GM18499 (cell line): ENCODE results near the gene SH3BP1.
"Not testable (repeated sequence)": the region's sequence is repeated elsewhere in the genome, so short reads cannot be mapped to it uniquely, and the experiment has no call there.

Experiments used
- ATAC-seq: cut with Tn5 transposase; IDR thresholded peaks from one replicate; pipeline ENCODE4 v1.9.1; 2021; ENCODE audit warnings: moderate number of reproducible peaks; ENCODE audit not compliant: insufficient read depth, unreplicated experiment

The SH3BP1 gene, protein sequence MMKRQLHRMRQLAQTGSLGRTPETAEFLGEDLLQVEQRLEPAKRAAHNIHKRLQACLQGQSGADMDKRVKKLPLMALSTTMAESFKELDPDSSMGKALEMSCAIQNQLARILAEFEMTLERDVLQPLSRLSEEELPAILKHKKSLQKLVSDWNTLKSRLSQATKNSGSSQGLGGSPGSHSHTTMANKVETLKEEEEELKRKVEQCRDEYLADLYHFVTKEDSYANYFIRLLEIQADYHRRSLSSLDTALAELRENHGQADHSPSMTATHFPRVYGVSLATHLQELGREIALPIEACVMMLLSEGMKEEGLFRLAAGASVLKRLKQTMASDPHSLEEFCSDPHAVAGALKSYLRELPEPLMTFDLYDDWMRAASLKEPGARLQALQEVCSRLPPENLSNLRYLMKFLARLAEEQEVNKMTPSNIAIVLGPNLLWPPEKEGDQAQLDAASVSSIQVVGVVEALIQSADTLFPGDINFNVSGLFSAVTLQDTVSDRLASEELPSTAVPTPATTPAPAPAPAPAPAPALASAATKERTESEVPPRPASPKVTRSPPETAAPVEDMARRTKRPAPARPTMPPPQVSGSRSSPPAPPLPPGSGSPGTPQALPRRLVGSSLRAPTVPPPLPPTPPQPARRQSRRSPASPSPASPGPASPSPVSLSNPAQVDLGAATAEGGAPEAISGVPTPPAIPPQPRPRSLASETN

DNA sequence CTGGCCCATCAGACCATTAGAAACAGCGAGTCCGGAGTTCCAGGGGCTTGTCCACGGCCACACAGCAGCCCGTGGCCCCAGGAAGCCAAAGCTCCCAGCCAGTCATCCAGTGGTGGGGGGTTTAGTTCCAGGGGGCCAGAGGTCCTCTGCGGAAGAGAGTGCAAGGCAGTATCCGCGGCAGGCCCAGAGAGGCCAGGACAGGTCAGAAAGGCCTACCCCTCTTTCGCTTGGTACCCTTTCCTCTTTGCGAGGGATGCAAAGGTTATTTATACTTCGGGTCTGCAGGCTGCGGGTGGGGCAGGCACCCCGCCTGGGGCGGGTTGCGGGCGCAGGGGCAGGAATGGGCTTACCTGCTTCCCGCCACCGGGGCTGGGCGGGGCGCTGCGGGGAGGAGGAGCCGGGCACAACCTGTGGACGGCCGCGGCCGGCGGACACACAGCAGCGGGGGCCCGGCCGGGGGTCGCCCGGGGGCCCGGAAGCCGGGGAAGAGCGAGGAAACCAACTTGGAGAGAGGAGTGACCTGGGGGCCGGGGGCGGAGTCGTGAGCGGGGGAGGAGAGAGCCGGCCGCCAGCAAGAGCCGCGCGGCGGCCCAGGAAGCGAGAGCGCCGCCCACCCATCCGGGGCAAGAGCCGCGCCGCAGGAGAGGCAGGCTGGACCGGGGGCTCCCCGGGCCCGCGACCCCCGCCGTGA is at the start of gene SH3BP1:
TSS of gene SH3BP1 (plus strand) at position 600 of the 691 bp plus-strand sequence. CDS start 119 bp downstream, outside the sequence.
- ATAC-seq = no peak

DNA sequence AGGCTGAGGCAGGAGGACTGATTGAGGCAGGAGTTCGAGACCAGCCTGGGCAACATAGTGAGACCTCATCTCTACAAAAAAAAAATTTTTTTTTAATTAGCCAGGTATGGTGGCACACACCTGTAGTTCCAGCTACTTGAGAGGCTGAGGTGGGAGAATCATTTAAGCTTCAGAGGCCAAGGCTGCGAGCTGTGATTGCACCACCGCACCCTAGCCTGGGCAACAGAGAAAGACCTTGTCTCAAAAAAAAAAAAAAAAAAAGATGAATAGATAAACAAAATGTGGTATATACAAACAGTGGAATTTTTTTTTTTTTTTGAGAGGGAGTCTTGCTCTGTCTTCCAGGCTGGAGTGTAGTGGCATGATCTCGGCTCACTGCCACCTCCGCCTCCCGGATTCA is 48.4 kb upstream of the SH3BP1 start:
- not testable (repeated sequence) for ATAC-seq

DNA sequence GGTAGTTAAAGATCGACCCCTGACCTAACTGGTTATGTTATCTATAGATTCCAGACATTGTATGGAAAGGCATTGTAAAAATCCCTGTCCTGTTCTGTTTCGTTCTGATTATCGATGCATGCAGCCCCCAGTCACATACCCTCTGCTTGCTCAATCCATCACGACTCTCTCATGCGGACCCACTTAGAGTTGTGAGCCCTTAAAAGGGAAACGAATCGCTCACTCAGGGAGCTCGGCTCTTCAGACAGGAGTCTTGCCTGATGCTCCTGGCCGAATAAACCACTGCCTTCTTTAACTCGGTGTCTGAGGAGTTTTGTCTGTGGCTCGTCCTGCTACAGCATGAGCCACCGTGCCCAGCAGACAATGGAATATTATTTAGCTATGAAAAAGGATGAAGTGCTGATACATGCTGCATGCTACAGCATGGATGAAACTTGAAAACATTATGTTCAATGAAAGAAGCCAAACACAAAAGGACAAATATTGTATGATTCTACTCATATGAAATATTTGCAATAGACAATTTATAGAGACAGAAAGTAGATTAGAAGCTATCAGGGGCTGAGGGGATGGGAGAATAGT is 47.6 kb upstream of the SH3BP1 start:
- no peak for ATAC-seq

DNA sequence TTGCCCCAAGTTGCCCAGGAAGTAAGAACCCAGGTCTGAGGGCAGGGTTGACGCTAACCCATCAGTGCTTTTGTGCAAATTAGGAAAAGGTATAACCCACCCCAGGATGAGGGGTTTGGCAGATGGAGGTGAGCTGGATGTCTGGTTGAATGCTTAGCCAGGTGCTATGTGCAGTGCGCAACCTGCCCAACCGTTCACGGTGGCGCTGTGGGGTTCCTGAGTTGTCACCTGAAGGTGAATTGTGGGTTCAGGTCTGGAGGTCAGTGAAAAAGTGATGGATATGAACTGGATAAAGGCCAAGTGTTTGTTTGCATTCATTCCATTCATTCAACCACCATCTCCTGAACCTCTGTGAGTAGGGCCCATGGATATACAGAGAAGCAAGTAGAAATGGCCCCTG is 45.2 kb upstream of the SH3BP1 start:
- no peak for ATAC-seq

DNA sequence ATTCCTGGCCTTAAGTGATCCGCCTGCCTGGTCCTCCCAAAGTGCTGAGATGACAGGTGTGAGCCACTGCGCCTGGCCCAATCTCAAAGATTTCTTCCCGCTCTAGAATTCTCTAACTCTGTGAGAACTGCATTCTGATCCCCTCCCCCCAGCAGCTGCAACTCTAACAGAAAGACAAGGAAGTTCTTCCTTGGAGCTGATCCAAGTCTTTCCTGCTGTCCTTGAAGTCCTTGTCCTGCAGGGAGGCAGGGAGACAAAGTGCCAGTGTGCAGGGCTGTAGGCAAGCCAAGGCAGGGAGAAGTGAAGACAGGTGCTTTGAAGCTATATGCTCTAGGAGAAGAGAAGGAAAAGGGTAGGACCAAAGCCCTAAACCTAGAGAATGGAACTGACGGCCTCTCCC is 40.3 kb upstream of the SH3BP1 start:
- ATAC-seq = no peak

DNA sequence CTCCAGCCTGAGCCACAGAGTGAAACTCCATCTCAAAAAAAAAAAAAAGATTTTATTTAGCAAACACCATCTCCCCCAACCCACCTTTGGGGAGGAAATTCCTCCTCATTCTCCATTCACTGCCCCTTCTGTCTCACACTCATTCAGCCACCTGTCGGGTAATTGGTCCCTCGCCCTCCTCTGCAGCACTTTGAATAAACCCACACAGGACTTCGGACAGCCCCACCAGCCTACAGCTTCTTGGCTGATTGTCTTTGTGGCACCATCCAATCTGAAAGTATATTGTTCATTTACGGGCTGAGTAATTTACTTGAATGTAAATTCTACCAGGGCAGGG is 38.3 kb upstream of the SH3BP1 start:
- no peak for ATAC-seq

DNA sequence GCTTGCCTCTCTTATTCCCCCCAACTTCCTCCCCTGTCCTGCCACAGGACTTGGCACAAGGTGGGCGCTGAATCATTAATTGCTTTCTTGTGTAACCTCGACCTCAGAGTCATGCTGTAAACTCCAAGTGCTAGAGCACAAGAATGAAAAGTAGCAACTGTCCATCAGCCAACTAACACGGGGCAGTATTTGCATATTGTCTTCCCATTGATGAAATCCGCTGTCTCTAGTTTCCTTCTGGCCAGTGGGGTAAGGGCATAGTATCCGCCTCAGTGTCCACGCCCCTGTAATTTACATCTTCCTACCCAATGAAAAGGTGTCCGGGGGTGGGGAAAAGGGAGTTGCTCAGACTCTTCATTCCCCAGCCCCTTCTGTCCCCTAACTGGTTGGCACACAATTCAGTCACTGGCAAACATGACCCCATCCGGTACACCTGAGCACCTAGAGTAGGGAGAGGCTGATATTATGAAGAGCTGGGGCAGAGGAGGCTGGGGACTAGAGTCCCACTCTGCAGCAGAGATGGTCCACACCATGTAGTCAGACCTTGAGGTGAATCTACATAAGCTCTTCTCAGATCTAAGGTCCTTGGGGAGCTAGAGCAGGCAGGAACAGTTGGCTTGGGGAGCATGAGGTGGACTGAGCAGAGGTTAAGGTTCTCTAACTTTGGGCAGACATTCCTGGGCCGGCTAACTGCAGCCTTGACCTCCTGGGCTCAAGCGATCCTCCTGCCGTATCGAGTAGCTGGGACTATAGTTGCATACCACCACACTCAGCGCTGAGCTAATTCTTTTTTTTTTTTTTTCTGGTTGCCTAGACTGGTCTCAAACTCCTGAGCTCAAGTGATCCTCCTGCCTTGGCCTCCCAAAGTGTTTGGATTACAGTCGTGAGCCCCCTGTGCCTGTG is 37.7 kb upstream of the SH3BP1 start:
- ATAC-seq = no peak

DNA sequence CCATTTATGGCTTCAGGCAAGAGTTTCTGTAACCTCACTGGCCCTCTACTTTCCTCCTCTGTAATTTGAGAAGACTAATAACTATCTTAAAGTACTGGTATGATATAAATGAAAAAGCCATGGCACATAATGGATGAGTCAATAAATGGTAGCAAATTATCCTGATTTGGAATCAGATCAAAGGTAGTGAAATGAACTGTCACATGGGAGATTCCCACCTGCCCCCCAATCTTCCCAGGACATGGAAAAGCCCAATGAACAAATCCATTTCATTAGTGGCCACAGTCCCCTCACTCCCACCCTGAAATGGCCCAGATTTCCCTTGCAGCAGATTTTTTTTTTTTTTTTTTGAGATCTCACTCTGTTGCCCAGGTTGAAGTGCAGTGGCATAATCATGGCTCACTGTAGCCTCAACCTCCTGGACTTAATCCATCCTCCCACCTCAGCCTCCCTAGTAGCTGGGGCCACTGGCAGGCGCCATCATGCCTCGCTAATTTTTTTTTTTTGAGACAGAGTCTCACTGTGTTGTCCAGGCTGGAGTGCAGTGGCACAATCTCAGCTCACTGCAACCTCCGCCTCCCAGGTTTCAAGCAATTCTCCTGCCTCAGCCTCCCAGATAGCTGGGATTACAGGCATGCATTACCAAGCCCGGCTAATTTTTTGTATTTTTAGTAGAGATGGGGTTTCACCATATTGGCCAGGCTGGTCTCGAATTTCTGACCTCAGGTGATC is 36.8 kb upstream of the SH3BP1 start:
- not testable (repeated sequence) for ATAC-seq

DNA sequence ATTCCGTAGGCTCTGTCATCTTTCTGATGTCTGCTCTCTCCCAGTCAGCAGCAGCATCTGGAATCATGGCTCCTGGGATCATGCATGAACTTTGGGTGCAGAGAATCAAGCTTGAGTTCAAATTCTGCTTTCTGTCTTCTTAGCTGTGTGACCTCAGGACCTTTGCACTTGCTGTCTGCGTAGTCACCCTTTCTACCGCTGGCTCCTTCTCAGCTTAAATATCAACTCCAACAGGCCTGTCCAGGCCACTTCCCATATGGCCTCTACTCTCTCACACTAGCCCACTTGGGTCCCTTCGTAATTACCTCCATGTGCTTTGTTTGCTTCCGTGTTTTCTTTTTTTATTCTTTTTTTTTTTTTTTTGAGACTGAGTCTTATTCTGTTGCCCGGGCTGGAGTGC is 35.4 kb upstream of the SH3BP1 start:
- no peak for ATAC-seq

DNA sequence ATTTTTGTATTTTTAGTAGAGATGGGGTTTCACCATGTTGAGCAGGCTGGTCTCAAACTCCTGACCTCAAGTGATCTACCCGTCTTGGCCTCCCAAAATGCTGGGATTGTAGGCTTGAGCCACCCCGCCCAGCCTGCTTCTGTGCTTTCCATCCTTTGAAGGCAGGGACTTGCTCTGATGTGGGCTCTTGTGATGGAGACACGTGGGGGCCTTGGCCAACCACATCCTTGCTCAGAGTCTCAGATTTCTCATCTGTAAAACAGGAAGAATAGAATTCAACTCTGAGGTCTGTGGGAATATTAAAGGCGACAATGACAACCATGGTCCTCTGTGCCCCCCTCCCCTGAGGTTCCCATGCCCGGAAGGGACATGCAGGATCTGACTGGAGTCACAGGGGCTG is 34.6 kb upstream of the SH3BP1 start:
- no peak for ATAC-seq

DNA sequence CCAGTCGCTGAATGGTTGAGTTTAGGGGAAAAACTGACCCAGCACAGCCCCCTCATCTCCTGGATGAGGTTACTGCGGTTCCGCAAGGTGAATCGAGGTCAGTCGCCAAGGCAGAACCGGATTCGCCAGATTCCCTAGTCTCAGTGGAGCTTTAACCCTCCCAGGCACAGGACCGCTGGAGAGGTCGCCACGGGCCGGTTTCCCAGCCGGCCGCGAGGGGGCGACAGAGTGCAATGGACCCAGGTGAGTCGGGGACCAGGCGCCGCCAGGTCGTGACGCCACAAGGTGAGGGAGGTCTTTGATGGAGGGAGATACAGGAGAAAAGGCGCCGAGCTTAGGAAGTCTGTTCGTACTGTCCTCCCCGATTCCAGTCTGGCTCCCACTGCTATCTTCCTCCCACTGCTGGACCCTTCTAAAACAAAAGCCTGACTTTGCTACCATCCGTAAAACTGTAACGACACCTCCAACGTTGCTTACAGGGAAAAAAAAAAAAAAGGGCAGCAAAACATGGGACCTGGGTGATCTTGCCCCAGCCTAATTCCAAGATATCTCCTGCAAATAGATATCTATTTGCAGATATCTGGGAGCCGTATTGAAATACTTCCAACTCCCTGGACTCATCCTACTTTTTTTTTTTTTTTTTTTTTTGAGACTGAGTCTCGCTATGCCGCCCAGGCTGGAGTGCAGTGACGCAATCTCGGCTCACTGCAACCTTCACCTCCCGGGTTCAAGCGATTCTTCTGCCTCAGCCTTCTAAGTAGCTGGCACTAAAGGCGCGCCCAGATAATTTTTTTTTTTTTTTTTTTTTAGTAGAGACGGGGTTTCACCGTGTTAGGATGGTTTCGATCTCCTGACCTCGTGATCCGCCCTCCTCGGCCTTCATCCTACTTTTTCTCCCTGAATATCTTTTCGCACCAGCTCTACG is 32.2 kb upstream of the SH3BP1 start:
- ATAC-seq = no peak

DNA sequence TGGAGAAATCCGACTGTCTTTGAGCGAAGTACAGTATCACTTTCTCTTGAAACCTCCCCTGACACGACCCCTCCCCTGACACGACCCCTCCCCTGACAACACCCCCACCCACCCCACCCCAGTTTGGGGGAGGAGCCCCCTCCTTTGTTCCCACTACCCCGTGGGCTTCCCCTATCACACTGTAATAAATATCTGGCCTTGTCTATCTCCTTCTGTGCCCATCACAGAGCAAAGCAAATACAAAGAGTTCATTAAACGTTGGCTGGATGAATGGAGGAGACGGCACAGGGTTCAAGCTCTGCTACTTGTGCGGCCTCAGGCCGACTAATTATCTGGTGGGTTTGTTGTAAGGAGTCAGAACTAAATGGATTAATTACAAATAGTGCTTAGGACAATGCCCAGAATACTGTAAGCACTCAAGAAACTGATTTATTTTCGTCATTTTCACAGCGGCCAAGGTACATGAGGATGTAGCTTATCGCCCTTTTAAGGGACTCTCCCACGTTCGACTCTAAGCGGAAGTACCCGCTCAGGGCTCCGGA is 31.5 kb upstream of the SH3BP1 start:
- no peak for ATAC-seq

DNA sequence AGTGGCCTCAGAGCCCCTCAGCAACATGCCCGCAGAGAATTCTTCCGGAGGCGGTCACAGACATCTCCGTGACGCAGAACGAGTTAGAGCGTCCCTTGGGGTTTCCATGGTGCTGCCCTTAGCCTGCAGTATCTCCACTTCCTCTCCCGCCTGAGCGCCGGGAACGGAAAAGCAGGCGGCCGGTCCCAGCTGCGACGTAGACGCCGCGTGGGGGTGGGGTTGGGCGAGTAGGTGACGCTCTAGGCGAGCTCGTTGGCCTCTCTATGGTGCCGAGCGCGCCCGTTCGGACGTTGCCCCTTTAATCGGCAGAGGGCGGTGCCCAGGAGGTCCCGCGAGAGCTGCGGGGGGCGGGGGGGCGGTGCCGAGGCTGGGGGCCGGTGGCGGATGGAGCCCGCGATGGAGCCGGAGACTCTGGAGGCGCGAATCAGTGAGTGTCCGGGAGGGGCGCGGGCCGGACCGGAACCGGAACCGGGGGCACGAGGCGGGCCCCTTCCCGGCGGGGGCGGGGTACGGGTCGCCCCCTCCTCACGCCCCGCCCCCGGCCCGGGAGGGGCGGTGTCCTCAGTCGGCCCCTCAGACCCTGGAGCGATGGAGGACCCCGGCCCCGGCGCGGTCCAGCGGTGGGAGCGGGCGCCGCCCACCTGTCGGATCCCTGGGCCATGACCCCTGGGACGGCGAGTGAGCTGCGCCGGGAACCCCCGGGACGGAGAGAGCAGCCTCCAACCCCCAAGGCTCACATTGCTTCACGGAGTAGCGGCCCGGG is 30.8 kb upstream of the SH3BP1 start, which contains the start of gene GGA1:
TSS of gene GGA1 (plus strand) at position 358 of the 763 bp plus-strand sequence. CDS start at position 385, 27 bp downstream.
- peak; percentile 49 for ATAC-seq

DNA sequence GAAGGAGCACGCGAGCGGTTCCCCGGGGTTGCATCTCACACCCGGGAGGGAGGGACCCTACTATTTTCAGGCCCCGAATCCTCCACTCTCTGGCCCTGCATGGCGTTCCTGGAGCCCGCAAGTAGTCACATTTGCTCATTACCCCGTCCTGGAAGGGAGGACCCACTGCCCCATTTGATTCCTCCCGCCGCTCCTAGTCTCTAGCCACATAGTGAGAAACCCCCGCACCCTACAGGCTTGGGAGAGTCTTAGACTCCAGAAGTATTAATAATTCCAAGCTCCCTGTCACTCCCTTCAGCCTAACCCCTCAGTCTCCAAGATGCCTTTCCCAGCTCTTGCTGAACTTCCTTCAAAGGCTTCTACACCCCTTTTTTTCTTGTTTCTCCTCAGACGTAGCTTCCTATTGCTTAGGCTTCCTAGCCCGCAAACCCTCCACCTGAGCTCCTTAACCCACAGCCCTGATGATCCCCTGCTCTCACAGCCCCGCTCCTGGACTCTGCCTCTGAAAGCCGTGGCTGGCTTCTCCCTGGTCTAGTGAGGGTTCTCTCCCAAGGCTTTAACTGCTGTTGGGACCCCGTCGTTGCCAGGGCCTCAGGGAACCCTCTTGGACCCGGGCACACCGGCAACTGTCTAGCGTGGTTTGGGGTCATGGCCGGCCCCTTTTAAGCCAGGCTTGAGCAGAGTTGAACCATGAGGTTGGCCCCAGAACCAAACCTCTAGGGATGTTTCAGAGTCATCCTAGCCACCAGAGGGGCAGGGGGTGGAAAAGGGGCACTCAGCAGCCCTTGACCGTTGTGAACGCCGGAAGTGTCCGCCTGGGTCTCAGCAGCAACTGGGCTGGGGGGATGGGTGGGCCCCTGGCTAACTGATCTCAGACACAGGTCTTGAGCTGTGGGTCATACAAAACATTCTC is 30.0 kb upstream of the SH3BP1 start:
- no peak for ATAC-seq

DNA sequence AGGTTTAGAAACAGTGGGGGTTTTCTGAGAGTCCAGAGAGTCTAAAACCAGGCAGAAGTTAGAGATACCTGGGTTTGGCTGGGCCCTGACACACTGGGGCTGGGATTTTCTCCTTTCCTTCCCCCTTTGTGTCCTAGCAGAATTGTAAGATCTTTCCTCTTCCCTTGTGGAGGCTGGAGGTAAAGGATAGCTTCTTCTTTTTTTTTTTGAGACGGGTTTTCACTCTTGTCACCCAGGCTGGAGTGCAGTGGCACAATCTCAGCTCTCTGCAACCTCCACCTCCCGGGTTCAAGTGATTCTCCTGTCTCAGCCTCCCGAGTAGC is 29.4 kb upstream of the SH3BP1 start:
- not testable (repeated sequence) for ATAC-seq

DNA sequence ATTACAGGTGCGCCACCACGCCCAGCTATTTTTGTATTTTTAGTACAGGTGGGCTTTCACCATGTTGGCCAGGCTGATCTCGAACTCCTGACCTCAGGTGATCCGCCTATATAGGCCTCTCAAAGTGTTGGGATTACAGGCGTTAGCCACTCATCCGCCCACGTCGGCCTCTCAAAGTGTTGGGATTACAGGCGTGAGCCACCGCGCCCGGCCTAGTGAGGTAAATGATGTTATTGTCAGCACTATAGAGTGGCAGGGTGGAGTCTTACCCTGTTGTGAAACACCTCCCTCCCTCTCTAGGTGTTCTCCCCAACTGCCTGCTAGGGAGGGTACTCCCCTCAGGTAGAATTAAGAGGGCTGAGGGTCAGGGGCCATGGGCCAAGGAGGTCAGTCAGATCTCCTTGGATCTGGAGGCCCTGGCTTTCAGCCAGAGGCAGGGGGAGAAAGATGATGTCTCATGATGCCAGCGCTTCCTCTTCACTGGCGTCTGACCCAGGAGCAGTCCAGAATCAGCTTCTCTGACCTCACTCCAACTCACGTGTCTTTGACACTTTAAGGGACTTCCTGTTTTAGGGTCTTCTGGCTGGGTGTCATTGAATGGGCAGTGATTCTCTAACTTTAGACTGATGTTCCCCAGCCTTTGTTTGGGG is 28.9 kb upstream of the SH3BP1 start:
- ATAC-seq = no peak
